CD4-positive, alpha-beta T cell (primary cell): ENCODE results near the gene FGFR1OP2. TPM values are rescaled to one million over a fixed set of nuclear protein-coding genes. Genes with fewer than 3 reads are reported as not detected.

ENCODE experiments used
- ATAC-seq: fragments of 200-7000 bp; cut with Tn5 transposase; one replicate; pipeline ENCODE4 v1.10.0; 2022; ENCODE audit warnings: mild to moderate bottlenecking; ENCODE audit not compliant: poor library complexity
- CTCF ChIA-PET: fragments of 350-600 bp; sonication (Branson Sonifier 250); formaldehyde crosslinking; loops from one replicate; lab custom pipeline; 2021; ENCODE audit warnings: antibody characterized with exemption, inconsistent platforms; lab: Charles Lee
- POLR2A ChIA-PET: fragments of 350-600 bp; sonication (Branson Sonifier 250); formaldehyde crosslinking; loops from one replicate; lab custom pipeline; 2021; ENCODE audit warnings: antibody characterized with exemption, inconsistent platforms; lab: Charles Lee
- DNase-seq, 14 experiments: peaks; one replicate each; pipeline ENCODE4 v3.0.0-alpha.2; 2013 to 2020; ENCODE audit warnings: mixed read lengths in 2 of 14
- H3K27ac ChIP-seq, 2 donors: one replicate each; pipeline versions ENCODE4 v1.5.1 to v1.7.0; 2013; ENCODE audit warnings: low read length in 2 of 2, low read depth in 1 of 2, mild to moderate bottlenecking in 1 of 2
- H3K27me3 ChIP-seq, 2 experiments: 1 replicate in 1 of 2; 2 replicates in 1 of 2; pipeline versions ENCODE4 v1.6.1 to v1.7.0; 2013; ENCODE audit warnings: low read length in 2 of 2, control low read depth in 1 of 2, mild to moderate bottlenecking in 1 of 2, moderate library complexity in 1 of 2; ENCODE audit not compliant: insufficient read depth in 2 of 2, control insufficient read depth in 1 of 2
- H3K36me3 ChIP-seq: one replicate; pipeline ENCODE4 v1.6.1; 2013; ENCODE audit warnings: low read length, control low read depth; ENCODE audit not compliant: insufficient read depth
- H3K4me1 ChIP-seq: one replicate; pipeline ENCODE4 v1.6.1; 2013; ENCODE audit warnings: low read length, control low read depth; ENCODE audit not compliant: insufficient read depth
- H3K4me3 ChIP-seq: one replicate; pipeline ENCODE4 v1.5.1; 2013; ENCODE audit warnings: mild to moderate bottlenecking, low read length, moderate library complexity
- H3K9me3 ChIP-seq, 2 experiments: 1 replicate in 1 of 2; 2 replicates in 1 of 2; pipeline versions ENCODE4 v1.6.1 to v1.7.0; 2013; ENCODE audit warnings: low read length in 2 of 2, mild to moderate bottlenecking in 2 of 2, control low read depth in 1 of 2, moderate library complexity in 1 of 2; ENCODE audit not compliant: control insufficient read depth in 1 of 2, insufficient read depth in 1 of 2
- H3K27ac Mint-ChIP-seq: one replicate; pipeline ENCODE4 v1.8.0; 2020; ENCODE audit warnings: mixed read lengths
- H3K27me3 Mint-ChIP-seq: one replicate; pipeline ENCODE4 v1.8.0; 2021; ENCODE audit warnings: mixed read lengths
- H3K36me3 Mint-ChIP-seq: one replicate; pipeline ENCODE4 v1.8.0; 2021; ENCODE audit warnings: low read depth, mixed read lengths
- H3K4me1 Mint-ChIP-seq: one replicate; pipeline ENCODE4 v1.8.0; 2021; ENCODE audit warnings: low read depth, mixed read lengths
- H3K4me3 Mint-ChIP-seq: one replicate; pipeline ENCODE4 v1.8.0; 2020; ENCODE audit warnings: mild to moderate bottlenecking, mixed read lengths
- H3K9me3 Mint-ChIP-seq: one replicate; pipeline ENCODE4 v1.8.0; 2020; ENCODE audit warnings: mixed read lengths
- CTCF ChIP-seq: fragments of 200-600 bp; IDR thresholded peaks from one replicate; pipeline ENCODE4 v1.8.0; 2022; ENCODE audit warnings: antibody characterized with exemption, mild to moderate bottlenecking
- intact Hi-C, 2 experiments: fragments of 100-400 bp; cut with DNase I in 1 of 2; cut with micrococcal nuclease in 1 of 2; formaldehyde crosslinking; loops; one replicate each; pipeline versions ENCODE4 v1.15.1 to v1.9.0; 2023 to 2025; cut with DNase I, micrococcal nuclease
- total RNA-seq, 174 experiments: library from RNA in 2 of 174; stranded (reverse) in 2 of 174; gene quantifications; one replicate each; pipeline ENCODE4 v1.2.3 and lab custom pipeline; 2021 to 2026

FGFR1OP2 gene
- total RNA-seq, 2 experiments from 2014 or later, result 44.8 to 46.8 TPM

GRCh38 chr12:27000961-27001360 is 62.7 kb downstream of the FGFR1OP2 start:
- Histone ChIP-seq H3K4me3 (no peak overlapping the region), H3K27me3 (no peaks in the 10 kb centered on the region), H3K9me3 (no peaks in the 10 kb centered on the region), H3K4me1 (peaks cover 4% of the 10 kb centered on the region), H3K27ac (no peak overlapping the region), H3K36me3 (peaks cover 12% of the 10 kb centered on the region)
- no peak overlapping the region for H3K27ac Mint-ChIP-seq
- intact Hi-C loops, result no loop called here
- ChIA-PET CTCF (interaction anchor here (1.6 kb wide), 2 partner anchors 13 to 19 kb away, joined by 4 to 5 read pairs; partner anchors contain the start of gene TM7SF3), POLR2A (no interaction called here)
- H3K27me3 Mint-ChIP-seq, result no peaks in the 10 kb centered on the region
- peaks cover 33% of the 10 kb centered on the region for H3K4me1 Mint-ChIP-seq
- ATAC-seq, result no peak
- peaks cover 62% of the 10 kb centered on the region for H3K36me3 Mint-ChIP-seq
- TF ChIP-seq CTCF, result no peak
- no peak overlapping the region for H3K4me3 Mint-ChIP-seq
- DNase-seq, result no peak
- H3K9me3 Mint-ChIP-seq, result no peaks in the 10 kb centered on the region

GRCh38 chr12:27001663-27002062 is 63.4 kb downstream of the FGFR1OP2 start:
- Histone ChIP-seq H3K27me3 (no peaks in the 10 kb centered on the region), H3K27ac (no peak overlapping the region), H3K36me3 (peaks cover 12% of the 10 kb centered on the region), H3K4me3 (no peak overlapping the region), H3K4me1 (peaks cover 4% of the 10 kb centered on the region), H3K9me3 (no peaks in the 10 kb centered on the region)
- ATAC-seq (no peak), DNase-seq (no peak)
- no peak for TF ChIP-seq CTCF
- Mint-ChIP-seq H3K4me1 (peaks cover 33% of the 10 kb centered on the region), H3K9me3 (no peaks in the 10 kb centered on the region), H3K4me3 (no peak overlapping the region), H3K36me3 (peaks cover 56% of the 10 kb centered on the region), H3K27me3 (no peaks in the 10 kb centered on the region), H3K27ac (peak overlapping the region; percentile 14)
- ChIA-PET CTCF (interaction anchor here (1.6 kb wide), 2 partner anchors 12 to 20 kb away, joined by 4 to 5 read pairs; partner anchors contain the start of gene TM7SF3), POLR2A (no interaction called here)
- intact Hi-C loops, result no loop called here

GRCh38 chr12:27002141-27002540 is 63.9 kb downstream of the FGFR1OP2 start:
- CTCF ChIA-PET, result interaction anchor here (1.6 kb wide), 1 partner anchor 12 kb away, joined by 5 read pairs; the partner anchor contains the start of gene TM7SF3

More at GRCh38 chr12:27002141-27002540, 63.9 kb downstream of the FGFR1OP2 start:
- Histone ChIP-seq H3K27ac (no peak overlapping the region), H3K4me3 (no peak overlapping the region), H3K9me3 (no peaks in the 10 kb centered on the region), H3K27me3 (no peaks in the 10 kb centered on the region), H3K36me3 (peaks cover 12% of the 10 kb centered on the region), H3K4me1 (peaks cover 4% of the 10 kb centered on the region)
- Mint-ChIP-seq H3K9me3 (no peaks in the 10 kb centered on the region), H3K27ac (peak overlapping the region; percentile 14), H3K27me3 (no peaks in the 10 kb centered on the region), H3K4me1 (peaks cover 33% of the 10 kb centered on the region), H3K36me3 (peaks cover 51% of the 10 kb centered on the region), H3K4me3 (no peak overlapping the region)
- TF ChIP-seq CTCF, result no peak
- POLR2A ChIA-PET, result no interaction called here
- DNase-seq (no peak), ATAC-seq (no peak)
- intact Hi-C loops, result no loop called here
